Lower lobe of right lung (tissue), 2 donors: ENCODE measurements around the gene NNMT. TPM values are rescaled to one million over a fixed set of nuclear protein-coding genes. Genes with fewer than 3 reads are reported as not detected.

Experiments used
- ATAC-seq, 2 donors: fragments of 200-7000 bp; cut with Tn5 transposase; one replicate each; pipeline ENCODE4 v1.9.1; 2020 to 2022; ENCODE audit warnings: mild to moderate bottlenecking in 2 of 2, moderate library complexity in 2 of 2
- DNase-seq: peaks from one replicate; pipeline ENCODE4 v3.0.0-alpha.2; 2020
- H3K27ac ChIP-seq: fragments of 200-600 bp; one replicate; pipeline ENCODE4 v1.8.0; 2022
- H3K27me3 ChIP-seq: fragments of 200-600 bp; one replicate; pipeline ENCODE4 v1.8.0; 2022; ENCODE audit warnings: low read depth
- H3K36me3 ChIP-seq: fragments of 200-600 bp; one replicate; pipeline ENCODE4 v1.8.0; 2022; ENCODE audit warnings: mild to moderate bottlenecking
- H3K4me1 ChIP-seq: fragments of 200-600 bp; one replicate; pipeline ENCODE4 v1.8.0; 2022
- H3K4me3 ChIP-seq: fragments of 200-600 bp; one replicate; pipeline ENCODE4 v1.8.0; 2022; ENCODE audit warnings: mild to moderate bottlenecking
- H3K9me3 ChIP-seq: fragments of 200-600 bp; one replicate; pipeline ENCODE4 v1.8.0; 2022
- CTCF ChIP-seq: fragments of 200-600 bp; IDR thresholded peaks from one replicate; pipeline ENCODE4 v1.8.0; 2022; ENCODE audit warnings: antibody characterized with exemption, mild to moderate bottlenecking
- intact Hi-C: fragments of 100-400 bp; cut with DNase I; formaldehyde crosslinking; loops from one replicate; pipeline ENCODE4 v1.11.0; 2022
- total RNA-seq: library from RNA; stranded (reverse); fragmentation: NEBNext Ultra II Directional; extraction: Animal tissue kit (Norgen Biotek cat#: 25700); gene quantifications from one replicate; pipeline ENCODE4 v1.2.1, GENCODE V29; 2021
- donor health status: DM: no; HTN: yes; CAD: no; lungs with severe emphysema.

The NNMT gene
- total RNA-seq, 1 donor from 2014 or later, result 162 TPM

GRCh38 chr11:114263513-114264170, 32.6 kb upstream of the NNMT start:
- no peak for ATAC-seq
- DNase-seq, result no peak
- Histone ChIP-seq H3K36me3 (no peaks in the 10 kb centered on the region), H3K4me3 (no peak overlapping the region), H3K9me3 (no peaks in the 10 kb centered on the region), H3K4me1 (peaks cover 36% of the 10 kb centered on the region), H3K27me3 (no peaks in the 10 kb centered on the region), H3K27ac (no peak overlapping the region)
- intact Hi-C loops, result loop anchor here (10.0 kb wide), 2 partner anchors 229 to 369 kb away; no protein-coding TSS in a partner anchor
- TF ChIP-seq CTCF, result no peak

GRCh38 chr11:114264381-114264780, 31.8 kb upstream of the NNMT start:
- Histone ChIP-seq H3K4me1 (peaks cover 28% of the 10 kb centered on the region), H3K27ac (no peak overlapping the region), H3K27me3 (no peaks in the 10 kb centered on the region), H3K4me3 (no peak overlapping the region), H3K36me3 (no peaks in the 10 kb centered on the region), H3K9me3 (no peaks in the 10 kb centered on the region)
- DNase-seq (no peak), ATAC-seq (no peak)
- TF ChIP-seq CTCF, result no peak
- intact Hi-C loops, result loop anchor here (10.0 kb wide), 2 partner anchors 230 to 370 kb away; no protein-coding TSS in a partner anchor

- no peak overlapping the region for H3K27ac ChIP-seq
- no peaks in the 10 kb centered on the region for H3K9me3 ChIP-seq
- no peak for TF ChIP-seq CTCF
- DNase-seq, result no peak
- ATAC-seq, result no peak
- H3K36me3 ChIP-seq, result no peaks in the 10 kb centered on the region
- H3K4me3 ChIP-seq, result no peak overlapping the region
- H3K4me1 ChIP-seq, result peaks cover 19% of the 10 kb centered on the region
- intact Hi-C loops, result loop anchor here (10.0 kb wide), 2 partner anchors 230 to 370 kb away; no protein-coding TSS in a partner anchor
- no peaks in the 10 kb centered on the region for H3K27me3 ChIP-seq
Observed at GRCh38 chr11:114265122-114265878, 30.9 kb upstream of the NNMT start.

- intact Hi-C loops, result loop anchor here (10.0 kb wide), 2 partner anchors 235 to 375 kb away; no protein-coding TSS in a partner anchor
- no peaks in the 10 kb centered on the region for H3K36me3 ChIP-seq
- H3K4me3 ChIP-seq, result no peak overlapping the region
- DNase-seq (no peak), ATAC-seq (no peak)
- no peak overlapping the region for H3K27ac ChIP-seq
- H3K9me3 ChIP-seq, result no peaks in the 10 kb centered on the region
- H3K4me1 ChIP-seq, result no peaks in the 10 kb centered on the region
- TF ChIP-seq CTCF, result no peak
- no peaks in the 10 kb centered on the region for H3K27me3 ChIP-seq
Observed at GRCh38 chr11:114269498-114269897, 26.7 kb upstream of the NNMT start.

GRCh38 chr11:114270531-114271270, 25.5 kb upstream of the NNMT start:
- intact Hi-C loops, result no loop called here
- ATAC-seq (no peak), DNase-seq (no peak)
- Histone ChIP-seq H3K9me3 (no peaks in the 10 kb centered on the region), H3K27ac (no peak overlapping the region), H3K27me3 (no peaks in the 10 kb centered on the region), H3K36me3 (no peaks in the 10 kb centered on the region), H3K4me3 (no peak overlapping the region), H3K4me1 (no peaks in the 10 kb centered on the region)
- no peak for TF ChIP-seq CTCF
